GM18517 (cell line): Measurements from ENCODE around the gene BGN.

Experiments
- ATAC-seq: cut with Tn5 transposase; IDR thresholded peaks from one replicate; pipeline ENCODE4 v1.9.1; 2021; ENCODE audit warnings: mild to moderate bottlenecking, moderate library complexity; ENCODE audit not compliant: unreplicated experiment

The BGN gene

DNA sequence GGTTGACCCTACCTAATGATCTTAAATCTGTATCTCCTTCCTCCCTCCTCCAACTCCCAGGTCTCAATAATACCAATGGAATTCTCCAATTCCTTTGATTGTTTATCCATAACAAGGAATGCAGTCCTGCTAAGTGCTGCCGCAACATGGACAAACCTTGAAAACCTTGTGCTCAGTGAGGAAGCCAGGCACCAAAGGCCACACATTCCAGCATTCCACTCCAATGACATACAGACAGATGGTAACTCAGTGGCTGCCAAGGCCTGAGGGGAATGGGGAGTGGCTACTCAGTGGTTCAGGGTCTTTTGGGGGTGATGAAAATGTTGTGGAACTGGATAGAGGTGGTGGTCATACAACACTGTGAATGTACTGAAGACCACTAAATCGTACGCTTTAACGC lies 34.8 kb upstream of the BGN start:
- no peak for ATAC-seq

DNA sequence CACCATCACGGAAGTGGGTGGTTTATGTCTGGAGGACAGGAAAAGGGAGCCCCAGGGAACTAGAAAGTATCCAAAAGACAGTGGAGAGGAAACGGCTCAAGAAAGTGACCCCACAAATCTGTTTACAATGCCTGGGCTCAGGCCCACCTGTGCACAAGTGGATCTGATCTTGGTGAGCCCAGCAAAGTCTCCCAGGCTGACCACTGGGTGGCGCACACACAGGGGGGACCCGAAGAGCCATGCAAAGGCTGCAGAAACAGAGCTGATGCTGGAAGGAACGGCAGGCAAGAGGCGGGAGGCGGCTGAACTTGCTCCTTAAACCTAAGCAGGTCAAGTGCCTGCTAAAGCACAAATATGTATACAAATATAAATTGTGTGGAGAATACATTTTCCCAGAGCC lies 34.0 kb upstream of the BGN start:
- no peak for ATAC-seq

DNA sequence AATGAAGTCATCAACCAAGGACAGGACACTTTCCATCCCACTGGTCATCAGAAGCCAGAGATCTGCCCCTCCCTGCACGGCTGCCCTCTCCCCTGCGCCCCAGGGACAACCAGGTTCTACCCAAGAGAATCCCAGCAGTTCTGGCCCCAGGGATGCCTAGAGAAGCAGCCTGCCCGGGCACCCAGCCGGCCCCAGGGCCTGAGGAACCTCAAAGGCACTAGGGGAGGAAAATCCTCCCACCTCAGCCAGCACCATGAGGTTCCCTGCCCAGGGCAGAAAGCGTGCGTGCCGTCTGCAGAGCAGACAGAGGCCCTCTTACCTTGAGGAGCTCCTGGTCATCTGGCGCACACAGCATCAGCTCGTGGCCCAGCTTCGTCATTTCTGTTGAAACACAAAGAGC lies 32.5 kb upstream of the BGN start:
- no peak for ATAC-seq

DNA sequence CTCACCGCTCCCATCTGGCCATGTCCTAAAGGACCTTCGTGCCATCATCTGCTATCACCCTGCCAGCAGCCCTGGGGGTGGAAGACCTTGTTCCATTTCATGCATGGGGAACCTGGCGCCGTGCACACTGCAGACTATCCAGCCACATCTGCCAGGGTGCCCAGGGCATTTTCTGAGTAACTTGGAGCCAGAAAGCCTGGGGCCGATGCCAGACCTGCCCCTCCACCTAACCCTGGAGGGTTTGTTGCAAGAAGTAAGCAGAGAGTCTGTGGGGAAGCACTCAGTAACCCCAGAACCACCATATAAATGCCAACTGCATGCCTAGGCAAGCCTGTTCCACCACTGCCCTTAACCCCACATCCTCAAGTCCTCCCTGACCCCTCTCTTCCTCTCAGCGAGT lies 31.7 kb upstream of the BGN start:
- no peak for ATAC-seq

DNA sequence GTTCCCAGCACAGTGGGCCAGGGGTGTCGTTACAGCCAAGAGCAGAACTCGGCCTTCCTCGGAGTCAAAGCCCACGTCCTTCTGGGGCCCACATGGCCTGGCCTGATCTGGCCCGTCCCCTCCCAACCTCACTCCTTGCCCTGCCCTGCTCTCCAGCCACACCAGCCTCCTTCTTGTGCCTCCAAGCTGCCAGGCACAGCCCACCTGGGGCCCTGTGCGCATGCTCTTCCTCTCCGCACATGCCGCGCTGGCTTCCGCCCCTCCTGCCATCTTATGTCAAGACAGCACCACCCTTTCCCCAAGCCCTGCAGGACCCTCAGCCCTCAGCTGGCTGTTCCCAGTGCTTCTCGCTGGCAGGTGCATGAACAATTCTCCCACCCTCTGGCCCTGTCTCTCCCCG lies 31.2 kb upstream of the BGN start:
- ATAC-seq: no peak

DNA sequence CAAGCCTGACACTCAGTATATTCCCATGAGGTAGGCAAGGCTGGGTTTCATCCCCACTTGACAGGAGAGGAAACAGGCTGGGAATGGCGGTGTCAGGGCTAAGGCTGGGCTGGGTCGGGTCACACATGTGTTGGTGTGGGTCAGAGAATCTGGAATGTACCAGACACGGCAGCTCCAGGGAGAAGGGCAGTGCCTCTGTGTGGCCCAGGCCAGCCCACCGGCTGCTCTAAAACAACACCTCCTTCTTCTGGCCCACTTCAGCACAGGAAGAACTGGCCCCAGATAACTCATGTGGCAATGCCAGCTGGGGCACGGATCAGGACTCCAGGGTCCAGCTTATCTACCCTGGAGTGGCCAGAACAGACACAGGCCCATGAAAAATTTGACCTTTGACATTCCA lies 30.7 kb upstream of the BGN start:
- ATAC-seq: no peak

DNA sequence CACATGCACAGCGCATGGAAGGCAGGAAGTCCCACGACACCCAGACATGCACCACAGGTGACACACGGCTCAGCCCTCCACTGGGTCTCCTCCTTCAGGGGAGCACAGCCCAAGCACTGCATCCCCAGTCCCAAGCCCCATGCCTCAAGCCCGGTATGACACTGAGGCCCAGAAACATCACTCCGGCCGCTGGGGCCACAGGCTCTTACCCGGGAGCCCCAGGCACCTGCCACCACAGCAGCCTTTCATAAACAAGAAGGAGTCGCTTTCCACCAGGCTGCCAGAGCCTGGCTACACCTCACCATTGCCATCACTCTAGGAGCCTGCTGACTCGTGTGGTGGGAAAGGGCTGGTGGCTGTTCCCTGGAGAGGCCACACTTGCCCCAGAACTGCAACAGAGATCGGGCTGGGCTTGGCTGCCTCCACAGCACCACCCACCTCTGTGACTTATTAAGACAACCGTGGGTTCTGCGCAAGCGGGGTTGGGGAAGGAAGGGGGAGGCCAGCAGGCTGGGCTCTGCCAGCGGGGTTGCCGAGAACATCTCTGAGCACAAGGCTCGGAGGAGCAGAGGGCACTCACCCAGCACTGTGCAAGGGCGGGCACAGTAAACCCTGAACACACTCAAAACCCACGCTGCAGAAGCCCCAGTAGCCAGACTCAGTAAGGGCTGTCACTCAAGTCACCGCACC lies 28.9 kb upstream of the BGN start:
- ATAC-seq: no peak

DNA sequence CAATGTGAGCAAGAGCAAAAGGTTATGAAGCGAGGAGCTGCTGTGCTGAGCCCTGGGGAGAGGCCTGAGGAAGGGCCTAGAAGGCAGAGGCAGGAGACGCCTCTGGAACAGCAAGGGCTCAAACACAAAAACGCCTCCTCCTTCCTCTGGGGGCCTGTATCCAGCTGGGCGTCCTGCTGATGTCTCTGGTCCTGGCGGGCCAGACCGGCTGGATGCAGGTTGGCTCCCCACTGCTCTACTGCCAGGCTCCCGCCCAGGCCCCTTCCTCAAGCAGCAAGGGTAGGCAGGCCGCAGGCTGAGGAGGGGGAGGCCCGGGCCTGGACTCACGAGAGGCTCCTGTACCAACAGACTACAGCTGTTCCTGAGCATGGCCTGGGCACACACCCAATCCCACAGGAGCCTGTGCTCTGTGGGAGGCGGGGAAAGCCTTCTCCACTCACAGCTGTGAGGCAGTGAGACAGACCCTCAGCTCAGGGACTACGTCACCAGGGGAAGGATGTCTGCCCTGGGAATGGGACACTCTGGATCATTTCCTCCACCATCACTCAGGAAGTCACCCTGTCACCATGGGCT lies 26.7 kb upstream of the BGN start:
- no peak for ATAC-seq

DNA sequence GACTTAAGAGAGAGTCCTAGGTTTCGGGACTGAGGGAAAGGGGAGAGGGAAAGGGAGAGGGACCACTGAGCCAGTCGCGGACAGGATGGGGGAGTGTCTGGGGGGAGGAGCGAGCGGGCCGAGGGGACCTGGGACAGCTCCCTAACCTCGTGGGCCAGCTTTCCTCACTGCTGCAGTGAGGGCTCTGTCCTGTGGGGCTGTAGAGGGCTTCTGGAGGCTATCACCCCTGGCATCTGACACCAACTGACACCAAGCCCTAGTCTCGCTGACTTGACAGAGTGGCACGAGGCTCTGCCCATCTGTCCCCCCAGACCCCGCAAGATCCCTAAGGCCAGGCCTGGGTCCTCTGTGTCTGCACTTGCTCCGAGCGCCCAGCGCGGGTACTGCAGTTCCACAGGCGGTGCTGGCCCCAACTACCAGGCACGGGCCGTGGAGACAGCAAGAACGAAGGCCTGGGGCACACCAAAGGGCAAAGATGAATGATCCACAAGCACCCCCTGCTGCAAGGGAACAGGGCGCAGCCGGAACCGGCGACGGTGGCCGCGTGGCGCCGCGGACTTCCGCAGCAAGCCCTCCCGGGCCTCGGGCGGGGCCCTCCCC lies 24.9 kb upstream of the BGN start:
- ATAC-seq: peak; percentile 37

DNA sequence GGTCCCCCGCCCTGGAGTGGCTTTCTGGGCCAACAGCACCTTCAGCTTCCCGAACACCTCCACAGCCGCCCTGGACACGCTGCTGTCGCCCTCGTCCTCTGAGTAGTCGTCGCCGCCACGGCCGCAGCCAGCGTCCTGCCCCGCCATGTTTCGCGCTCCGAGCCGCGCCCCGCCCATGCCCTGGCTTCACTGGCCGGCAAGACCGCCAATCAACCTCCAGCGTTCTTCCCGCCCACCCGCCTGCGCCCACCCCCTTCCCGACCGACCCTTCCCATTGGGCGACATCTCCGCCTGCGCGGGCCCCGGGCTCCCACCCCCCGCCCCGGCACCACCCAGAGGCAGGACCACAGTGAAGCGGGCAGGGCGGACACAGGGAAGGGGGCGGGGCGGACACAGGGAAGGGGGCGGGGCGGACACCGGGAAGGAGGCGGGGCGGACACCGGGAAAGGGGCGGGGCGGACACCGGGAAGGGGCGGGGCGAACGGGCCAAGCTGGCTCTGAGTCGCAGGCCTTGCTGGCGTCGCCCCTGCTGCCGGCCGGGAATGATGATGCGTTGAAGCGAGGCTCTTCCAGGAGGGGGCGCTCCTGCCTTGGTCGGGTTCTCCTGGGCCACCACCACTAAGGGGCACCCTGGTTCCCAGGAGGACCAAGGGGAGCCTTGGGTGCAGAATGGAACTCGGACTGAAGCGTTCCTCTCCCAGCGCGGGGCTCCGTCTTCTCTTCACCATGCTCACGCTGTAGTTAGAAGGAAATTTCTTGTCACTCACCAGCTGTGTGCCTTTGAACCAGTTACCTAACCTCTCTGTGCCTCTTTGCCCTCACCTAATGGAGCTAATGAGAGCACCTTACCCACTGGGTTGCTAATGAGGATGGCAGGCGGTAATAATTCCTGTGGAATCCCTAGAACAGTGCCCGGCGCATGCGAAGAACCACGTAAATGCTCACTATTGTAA lies 24.1 kb upstream of the BGN start, which contains the start of gene HAUS7:
HAUS7 (minus strand) TSS at position 166 of the 953 bp plus-strand sequence; CDS start at position 147, 19 bp downstream.
- ATAC-seq: peak; percentile 63

DNA sequence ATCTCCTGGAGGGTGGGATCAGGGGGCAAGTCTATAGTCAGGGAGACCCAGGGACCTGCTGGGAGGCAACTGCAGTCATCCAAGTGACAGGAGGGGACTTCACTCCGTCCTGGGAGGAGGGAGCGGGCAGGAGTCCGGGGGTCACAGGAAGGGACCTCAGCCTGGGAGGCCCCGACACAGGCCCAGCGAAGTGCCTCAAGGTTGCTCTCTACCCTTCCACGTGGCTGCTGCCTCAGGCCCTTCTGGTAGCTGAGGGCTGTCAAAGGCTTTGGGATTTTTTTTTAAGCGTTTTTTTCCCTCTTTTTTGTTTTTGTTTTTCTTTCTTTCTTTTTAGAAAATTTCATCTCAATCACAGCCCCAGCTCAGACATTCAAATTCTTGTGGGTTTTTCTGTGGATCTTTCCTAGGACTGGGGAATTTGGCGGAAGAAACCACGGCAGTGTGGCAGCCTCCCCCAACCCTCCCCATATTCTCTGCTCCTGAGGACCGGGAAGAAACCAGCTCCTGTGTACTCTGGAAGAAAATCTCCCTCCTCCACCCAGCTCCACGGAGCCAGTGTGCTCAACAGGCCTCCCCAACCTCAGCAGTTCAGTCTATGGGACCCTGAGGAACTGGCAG lies 23.0 kb upstream of the BGN start:
- no peak for ATAC-seq

DNA sequence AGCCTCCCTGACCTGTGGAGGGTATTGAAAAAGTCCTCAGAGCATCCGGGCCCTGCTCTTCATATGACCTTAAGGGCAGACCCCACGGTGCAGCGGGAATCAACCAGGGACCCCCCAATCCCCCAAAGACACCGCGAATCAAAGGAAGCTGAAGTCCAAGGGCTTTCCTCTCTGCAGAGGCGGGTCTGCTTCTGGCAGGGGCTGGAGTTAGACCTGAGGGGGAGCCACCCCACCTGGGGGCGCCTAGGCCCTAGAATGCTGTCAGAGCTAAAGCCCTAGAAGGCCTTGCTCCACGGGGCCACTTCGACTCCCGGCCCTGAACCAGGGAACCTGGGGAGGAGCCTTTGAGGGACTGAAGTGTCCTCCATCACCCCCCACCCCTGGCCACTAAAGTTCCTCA lies 21.7 kb upstream of the BGN start:
- no peak for ATAC-seq

DNA sequence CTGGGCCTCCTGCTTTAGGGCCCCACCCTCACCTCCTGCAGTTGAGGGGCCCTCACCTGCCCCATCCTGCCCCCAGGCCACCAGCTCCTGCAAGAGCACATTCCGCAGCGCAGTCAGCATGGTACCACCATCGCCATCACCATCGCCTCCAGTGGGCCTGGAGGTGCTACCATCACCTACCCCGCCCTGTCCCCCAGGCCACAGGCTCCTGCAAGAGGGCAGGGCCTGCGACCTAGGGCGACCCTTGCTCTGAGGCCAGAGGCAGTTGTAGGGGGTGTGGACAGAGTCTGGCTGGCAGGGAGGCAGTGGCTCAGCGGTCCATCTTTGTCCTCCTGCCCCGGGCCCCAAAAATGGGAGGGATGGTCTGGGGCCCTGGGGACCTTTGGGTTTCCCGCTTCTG lies 20.5 kb upstream of the BGN start:
- ATAC-seq: no peak

DNA sequence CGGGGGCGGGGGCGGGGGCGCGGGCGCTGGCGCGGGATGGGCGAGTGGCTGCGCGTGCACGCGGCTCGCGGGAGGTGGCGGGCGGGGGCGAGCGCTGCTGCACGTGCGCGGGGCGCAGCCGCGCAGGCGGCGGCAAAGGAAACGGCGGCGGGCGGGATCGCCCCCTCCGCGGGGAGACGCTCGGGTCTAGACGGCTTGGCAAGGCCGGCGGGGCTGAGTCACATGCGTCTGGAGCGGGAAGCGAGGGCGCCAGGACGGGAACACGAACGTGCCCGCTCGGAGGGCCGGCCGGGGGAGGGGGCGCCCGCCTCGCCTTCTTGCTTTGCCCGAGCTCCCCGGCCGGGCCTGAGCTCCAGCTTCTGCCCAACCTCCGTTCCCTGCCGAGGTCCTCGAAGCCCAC lies 20.1 kb upstream of the BGN start:
- ATAC-seq: no peak

DNA sequence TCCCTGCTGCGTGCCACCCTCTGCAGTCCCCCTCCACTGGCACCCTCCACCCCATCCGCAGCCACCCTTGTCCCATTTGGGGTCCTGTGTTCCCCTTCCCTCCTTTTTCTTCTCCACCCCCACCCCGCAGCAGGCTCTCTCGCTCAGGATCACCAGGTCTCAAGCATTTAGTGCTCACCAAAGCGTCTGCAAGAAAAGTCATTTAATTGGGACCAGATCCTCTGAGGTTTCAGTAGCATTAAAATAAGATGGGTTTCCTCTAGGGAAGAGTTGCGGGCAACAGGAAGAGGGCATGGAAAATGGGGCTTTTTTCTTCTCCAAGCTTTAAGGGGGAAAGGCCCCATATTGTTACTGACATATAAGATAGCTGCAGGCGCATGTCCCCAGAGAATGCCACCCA lies 19.5 kb upstream of the BGN start:
- no peak for ATAC-seq

DNA sequence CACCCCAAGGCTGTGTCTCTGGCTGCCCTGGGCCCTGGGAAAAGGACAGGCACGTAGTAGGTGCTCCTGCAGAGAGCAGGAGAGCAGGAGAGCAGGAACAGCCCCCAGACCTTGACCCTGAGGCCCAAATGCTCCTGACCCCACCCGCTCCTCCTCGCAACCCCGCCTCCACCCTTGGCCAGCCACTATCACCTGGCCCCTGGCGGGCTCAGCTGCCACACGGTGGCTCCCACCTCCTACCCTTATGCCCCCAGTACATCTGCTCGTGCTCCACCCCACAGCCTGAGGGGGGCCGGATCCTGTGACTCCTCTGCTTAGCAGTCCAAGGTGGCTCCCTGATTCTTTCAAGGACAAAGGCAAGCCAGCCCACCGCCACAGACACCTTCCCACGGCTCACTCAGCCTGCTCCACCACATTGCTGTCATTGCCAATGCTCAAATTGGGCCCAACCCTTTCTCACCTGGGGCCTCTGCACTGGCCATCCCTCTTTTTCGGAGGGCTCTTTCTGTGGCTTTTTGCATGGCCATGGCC lies 19.0 kb upstream of the BGN start:
- no peak for ATAC-seq

DNA sequence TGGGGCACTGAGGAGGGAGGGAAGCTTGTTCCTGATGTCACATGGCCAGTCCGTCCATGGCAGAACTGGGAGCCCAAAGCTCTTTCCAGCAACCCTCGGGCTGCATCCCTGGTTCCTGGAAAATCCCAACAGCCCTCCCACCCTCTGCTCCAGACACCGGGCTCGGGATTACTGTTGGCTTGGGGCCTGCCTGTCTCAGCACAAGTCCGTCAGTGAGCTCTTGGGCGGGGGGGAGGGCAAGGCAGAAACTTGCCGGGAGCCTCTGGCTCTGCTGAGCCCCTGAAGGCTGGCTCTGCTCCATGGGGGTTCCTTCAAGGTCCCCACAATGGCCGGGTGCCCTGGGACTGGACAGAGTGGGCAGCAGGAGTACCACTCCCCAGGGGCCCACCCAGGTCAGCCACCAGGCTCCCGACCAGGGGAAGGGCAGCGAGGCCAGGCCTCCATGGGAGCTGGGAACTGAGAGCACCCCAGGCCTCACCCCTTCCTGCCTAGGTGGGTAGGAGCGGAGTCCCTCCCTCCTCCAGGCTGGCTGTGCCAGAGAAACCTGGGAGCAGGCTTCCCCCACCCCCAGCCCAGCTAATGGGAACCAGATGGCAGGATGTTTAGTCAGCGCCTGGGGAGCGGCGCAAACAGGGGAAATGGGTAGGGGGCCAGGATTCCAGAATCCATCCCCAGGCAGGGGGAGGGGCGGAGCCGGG lies 18.0 kb upstream of the BGN start:
- no peak for ATAC-seq

DNA sequence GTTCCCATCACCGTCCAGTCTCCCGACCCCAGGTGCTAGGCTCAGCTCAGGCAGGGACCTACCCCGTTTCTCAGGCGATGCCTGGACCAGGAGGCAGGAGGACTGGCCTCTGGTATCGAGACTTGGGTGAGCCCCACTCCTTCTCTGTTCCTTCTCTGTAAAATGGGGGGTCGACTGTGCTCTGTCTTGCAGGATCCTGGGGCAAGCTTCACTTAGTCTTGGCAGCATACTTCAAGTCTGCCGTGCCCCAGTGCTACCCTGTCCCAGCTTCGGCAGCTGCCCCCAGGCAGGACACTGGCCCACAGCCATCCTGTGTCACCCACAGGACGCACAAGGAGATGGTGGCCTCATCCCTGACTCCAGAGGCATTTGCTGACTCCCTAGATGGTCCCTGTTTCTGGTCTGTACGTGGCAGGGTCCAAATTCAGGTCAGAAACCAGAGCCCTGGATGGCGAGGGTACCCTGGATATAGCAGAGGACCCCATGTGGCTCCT lies 17.4 kb upstream of the BGN start:
- no peak for ATAC-seq

DNA sequence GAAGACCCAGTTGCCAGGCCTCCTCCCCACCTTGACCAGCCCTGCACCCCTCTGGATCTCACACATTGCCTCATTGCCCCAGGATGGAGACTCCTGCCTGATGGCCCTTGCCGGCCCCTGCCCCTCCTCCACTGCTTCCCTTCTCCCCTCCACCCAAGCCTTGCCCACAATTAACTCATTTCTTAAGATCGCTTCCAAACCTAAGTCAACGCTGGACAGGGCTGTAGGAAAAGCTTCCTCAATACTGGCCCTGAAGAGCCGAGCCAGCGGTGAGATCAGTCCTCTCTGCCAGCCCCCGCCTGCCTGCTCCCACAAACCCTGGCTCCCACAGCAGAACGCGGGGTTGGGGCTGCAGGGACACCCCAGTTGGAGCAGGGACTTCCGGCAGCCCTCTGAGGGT lies 16.9 kb upstream of the BGN start:
- no peak for ATAC-seq

DNA sequence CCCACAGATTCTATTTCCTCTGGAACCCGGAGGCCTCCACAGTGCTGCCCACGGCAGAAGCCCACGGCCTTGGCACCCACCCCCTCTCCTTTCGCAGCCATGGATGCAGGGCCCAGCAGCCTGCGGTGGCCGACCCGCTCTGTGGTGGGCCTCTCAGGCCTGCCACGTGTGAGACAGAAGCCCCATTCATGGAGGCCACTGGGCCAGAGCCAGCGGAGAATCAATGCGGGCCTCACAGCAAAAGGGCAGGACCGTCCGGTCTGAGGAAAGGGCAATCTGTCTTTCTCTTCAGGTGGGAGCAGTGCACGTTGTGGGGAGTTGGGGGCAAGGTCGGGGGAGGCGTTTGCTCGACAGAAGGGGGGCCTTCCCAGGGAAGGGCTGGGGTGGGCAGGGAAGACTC lies 16.0 kb upstream of the BGN start:
- no peak for ATAC-seq
